Spleen (tissue), 11 donors: ENCODE measurements around the gene WDR20. TPM values are rescaled to one million over a fixed set of nuclear protein-coding genes. Genes with fewer than 3 reads are reported as not detected.

Experiments
- DNase-seq: peaks from one replicate; pipeline ENCODE4 v3.0.0-alpha.2; 2020
- H3K27ac ChIP-seq, 8 donors: fragments of 200-600 bp; sonication (generic) in 7 of 8; 1 replicate in 4 of 8; 2 replicates in 4 of 8; pipeline versions ENCODE4 v1.5.0 to v1.8.0; 2016 to 2021; ENCODE audit warnings: inconsistent platforms in 4 of 8, mild to moderate bottlenecking in 4 of 8, moderate library complexity in 1 of 8
- H3K27me3 ChIP-seq, 7 donors: fragments of 200-600 bp; sonication (generic) in 6 of 7; replicated peaks in 1 of 7; 1 replicate in 4 of 7; 2 replicates in 3 of 7; pipeline versions ENCODE4 v1.5.0 to v1.8.0; 2016 to 2021; ENCODE audit warnings: inconsistent platforms in 3 of 7, mild to moderate bottlenecking in 1 of 7
- H3K36me3 ChIP-seq, 6 donors: fragments of 200-600 bp; sonication (generic) in 5 of 6; 1 replicate in 4 of 6; 2 replicates in 2 of 6; pipeline versions ENCODE4 v1.5.0 to v1.8.0; 2016 to 2021; ENCODE audit warnings: inconsistent platforms in 2 of 6
- H3K4me1 ChIP-seq, 6 donors: fragments of 200-600 bp; sonication (generic) in 5 of 6; 1 replicate in 3 of 6; 2 replicates in 3 of 6; pipeline versions ENCODE4 v1.5.0 to v1.8.0; 2016 to 2021; ENCODE audit warnings: inconsistent platforms in 3 of 6
- H3K4me3 ChIP-seq, 8 donors: fragments of 200-600 bp; sonication (generic) in 7 of 8; 1 replicate in 4 of 8; 2 replicates in 4 of 8; pipeline versions ENCODE4 v1.5.0 to v1.8.0; 2016 to 2021; ENCODE audit warnings: inconsistent platforms in 4 of 8, mild to moderate bottlenecking in 4 of 8, moderate library complexity in 2 of 8
- H3K9me3 ChIP-seq, 8 donors: fragments of 200-600 bp; sonication (generic) in 7 of 8; 1 replicate in 4 of 8; 2 replicates in 4 of 8; pipeline versions ENCODE4 v1.5.0 to v1.8.0; 2016 to 2021; ENCODE audit warnings: inconsistent platforms in 4 of 8
- CTCF ChIP-seq, 11 experiments: fragments of 200-600 bp in 7 of 11; fragments of 450-650 bp in 4 of 11; sonication (generic) in 4 of 11; IDR thresholded peaks in 8 of 11; conservative IDR thresholded peaks in 3 of 11; 1 replicate in 7 of 11; 2 replicates in 4 of 11; pipeline versions ENCODE4 v1.4.0 to v1.8.0; 2016 to 2021; ENCODE audit warnings: antibody characterized with exemption in 11 of 11, inconsistent platforms in 4 of 11, mild to moderate bottlenecking in 1 of 11
- POLR2A ChIP-seq, 3 donors: fragments of 450-650 bp; IDR thresholded peaks; one replicate each; pipeline ENCODE4 v1.5.1; 2017; ENCODE audit warnings: antibody characterized with exemption in 3 of 3, mild to moderate bottlenecking in 1 of 3
- POLR2AphosphoS5 ChIP-seq, 3 donors: sonication (generic); formaldehyde crosslinking; IDR thresholded peaks; one replicate each; pipeline ENCODE4 v1.5.1; 2017; ENCODE audit warnings: antibody characterized with exemption in 3 of 3
- WGBS, 5 donors: extraction: QIAGEN DNeasy Blood & Tissue Kit in 3 of 5; methylation state at CpG; one replicate each; pipeline versions ENCODE4 v1.1.5 to v1.1.7; 2013 to 2018; 5-methylcytosine and 5-hydroxymethylcytosine counted together
- intact Hi-C: fragments of 100-400 bp; cut with DNase I; formaldehyde crosslinking; loops from one replicate; pipeline ENCODE4 v1.15.0; 2023; ENCODE audit warnings: low total_unique reads
- polyA plus RNA-seq, 3 donors: library from polyadenylated mRNA; stranded (reverse); fragments of 200-250 nt; gene quantifications; one replicate each; pipeline ENCODE4 v1.2.1, GENCODE V29; 2013
- total RNA-seq, 7 donors: library from RNA; depleted of rRNA in 3 of 7; stranded (reverse); fragments of >200 nt in 3 of 7; fragmentation: NEBNext Ultra II Directional in 4 of 7; extraction: Animal tissue kit (Norgen Biotek cat#: 25700) in 4 of 7; gene quantifications; one replicate each; pipeline versions ENCODE4 v1.1.0 to v1.2.1, GENCODE V29; 2016 to 2021
- donor health status: healthy with polysubstance abuse.
- donor health status: DM: no; HTN: no; CAD: no; lungs with moderate emphysema.
- donor health status: DM: no; HTN: no; CAD: no.
- donor health status: Bipolar disorder and iron deficiency.
- donor health status: healthy.
- donor health status: DM: no; HTN: no; CAD: no.
- donor health status: DM: yes; HTN: yes; CAD: no.

Gene WDR20
- total and polyA plus RNA-seq, 10 donors: 8.7 to 40.8 (median 28.2) TPM

GRCh38 chr14:102234331-102235264 lies 94.9 kb downstream of the WDR20 start:
- intact Hi-C loops: loop anchor here (10.0 kb wide), 1 partner anchor 80 kb away; the partner anchor contains the start of gene ZNF839
- peaks cover 0 to 11% (median 8%) of the 10 kb centered on the region in 6 donors for H3K4me1 ChIP-seq
- TF ChIP-seq POLR2A (IDR thresholded peaks at IDR 0.05) (no peak), CTCF (IDR thresholded peaks at IDR 0.05 in 8 of 11, conservative IDR thresholded peaks at IDR 0.05 in 3 of 11) (no peak), POLR2AphosphoS5 (IDR thresholded peaks at IDR 0.05) (no peak)
- H3K27ac ChIP-seq: peak overlapping the region in 4 of 8 donors; percentile 9 to 50 (median 30)
- 62 to 77% (median 70%) methylated on average over 34 of the region's 34 CpGs for WGBS, 5 donors
- DNase-seq: peak; percentile 41
- peak overlapping the region in 3 of 8 donors; percentile 12 to 48 (median 21) for H3K4me3 ChIP-seq
- H3K9me3 ChIP-seq: no peaks in the 10 kb centered on the region
- H3K27me3 ChIP-seq: no peaks in the 10 kb centered on the region
- no peaks in the 10 kb centered on the region for H3K36me3 ChIP-seq

DNA sequence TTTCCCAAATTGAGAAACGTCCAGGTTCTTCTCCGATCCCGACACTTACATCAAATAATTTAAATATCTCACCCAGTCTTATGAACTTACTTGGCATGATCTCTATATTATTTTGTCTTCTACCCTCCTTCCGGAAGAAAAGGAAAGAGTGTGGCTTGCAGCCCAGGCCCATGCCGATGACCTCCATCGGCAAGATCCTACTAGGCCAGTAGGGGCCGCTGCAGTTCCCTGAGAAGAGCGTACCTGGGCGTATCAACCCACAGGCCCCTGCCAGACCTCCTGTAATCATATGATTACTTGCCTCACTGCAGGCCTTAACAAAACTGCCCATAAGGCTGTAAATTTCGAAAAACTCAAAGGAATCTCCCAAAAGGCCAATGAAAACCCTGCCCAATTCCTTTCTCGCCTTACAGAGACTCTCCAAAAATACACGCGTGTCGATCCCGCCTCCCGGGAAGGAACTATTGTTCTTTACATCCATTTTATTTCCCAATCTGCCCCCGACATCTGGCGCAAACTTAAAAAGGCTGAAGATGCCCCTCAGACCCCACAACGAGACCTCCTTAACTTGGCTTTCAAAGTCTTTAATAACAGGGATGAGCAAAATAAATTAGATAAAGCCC lies 95.7 kb downstream of the WDR20 start:
- Histone ChIP-seq H3K27ac (peak overlapping the region in 4 of 8 donors; percentile 9 to 50 (median 30)), H3K4me1 (peaks cover 0 to 11% (median 8%) of the 10 kb centered on the region in 6 donors), H3K4me3 (peak overlapping the region in 3 of 8 donors; percentile 12 to 48 (median 21)), H3K27me3 (no peaks in the 10 kb centered on the region), H3K9me3 (no peaks in the 10 kb centered on the region), H3K36me3 (no peaks in the 10 kb centered on the region)
- no peak for TF ChIP-seq POLR2A (IDR thresholded peaks at IDR 0.05)
- peak; percentile 48 to 89 (median 80) for TF ChIP-seq CTCF (IDR thresholded peaks at IDR 0.05 in 8 of 11, conservative IDR thresholded peaks at IDR 0.05 in 3 of 11)
- peak in 2 of 3 donors; percentile 21 to 24 for TF ChIP-seq POLR2AphosphoS5 (IDR thresholded peaks at IDR 0.05)
- 44 to 52% (median 47%) methylated on average over 19 of the region's 19 CpGs for WGBS, 5 donors
- DNase-seq: peak; percentile 90
- intact Hi-C loops: loop anchor here (10.0 kb wide), 1 partner anchor 79 kb away; the partner anchor contains the start of gene ZNF839

GRCh38 chr14:102236026-102236425 lies 96.3 kb downstream of the WDR20 start:
- no peaks in the 10 kb centered on the region for H3K9me3 ChIP-seq
- intact Hi-C loops: loop anchor here (10.0 kb wide), 1 partner anchor 79 kb away; the partner anchor contains the start of gene ZNF839
- TF ChIP-seq POLR2A (IDR thresholded peaks at IDR 0.05) (no peak), POLR2AphosphoS5 (IDR thresholded peaks at IDR 0.05) (no peak), CTCF (IDR thresholded peaks at IDR 0.05 in 8 of 11, conservative IDR thresholded peaks at IDR 0.05 in 3 of 11) (no peak)
- DNase-seq: no peak
- 93 to 100% (median 97%) methylated on average over 12 of the region's 12 CpGs for WGBS, 5 donors
- no peaks in the 10 kb centered on the region for H3K36me3 ChIP-seq
- no peak overlapping the region for H3K4me3 ChIP-seq
- H3K27ac ChIP-seq: no peak overlapping the region
- H3K4me1 ChIP-seq: peaks cover 0 to 11% (median 8%) of the 10 kb centered on the region in 6 donors
- H3K27me3 ChIP-seq: no peaks in the 10 kb centered on the region
